BLaER1 treated with 17β-estradiol and CSF1 and Interleukin-3, amounts not matched to agents 10 nM and 100 nM (cell line): ENCODE results near the gene NXF2.
"Not testable (repeated sequence)": the region's sequence is repeated elsewhere in the genome, so short reads cannot be mapped to it uniquely, and the experiment has no call there.

ENCODE experiments used
- H3K27ac ChIP-seq, 11 experiments: shearing (Covaris generic); formaldehyde crosslinking; 2 replicates each; pipeline ENCODE4 v1.8.1; 2022
- H3K27me3 ChIP-seq, 11 experiments: shearing (Covaris generic); formaldehyde crosslinking; 2 replicates each; pipeline ENCODE4 v1.8.1; 2022
- H3K36me3 ChIP-seq, 11 experiments: shearing (Covaris generic); formaldehyde crosslinking; 2 replicates each; pipeline ENCODE4 v1.8.1; 2022
- H3K4me1 ChIP-seq, 10 experiments: shearing (Covaris generic); formaldehyde crosslinking; 2 replicates each; pipeline ENCODE4 v1.8.1; 2022
- H3K4me2 ChIP-seq, 11 experiments: shearing (Covaris generic); formaldehyde crosslinking; 2 replicates each; pipeline ENCODE4 v1.8.1; 2022
- H3K4me3 ChIP-seq, 10 experiments: shearing (Covaris generic); formaldehyde crosslinking; 2 replicates each; pipeline ENCODE4 v1.8.1; 2022
- H3K9ac ChIP-seq, 11 experiments: shearing (Covaris generic); formaldehyde crosslinking; 2 replicates each; pipeline ENCODE4 v1.8.1; 2022
- H3K9me3 ChIP-seq, 11 experiments: shearing (Covaris generic); formaldehyde crosslinking; replicated peaks in 1 of 11; 2 replicates each; pipeline ENCODE4 v1.8.1; 2022
- H4K20me1 ChIP-seq, 11 experiments: shearing (Covaris generic); formaldehyde crosslinking; 2 replicates each; pipeline ENCODE4 v1.8.1; 2022
- Cebpa-rat ChIP-seq, 11 experiments: shearing (Covaris generic); IDR thresholded peaks; 2 replicates each; pipeline ENCODE4 v1.8.1; 2022

NXF2 gene

GRCh38 chrX:102246893-102247292 is at the start of gene NXF2:
TSS of gene NXF2 (plus strand) at chrX:102247167. CDS start at chrX:102307079, 59,912 bp downstream.
- H3K36me3 ChIP-seq, H4K20me1 ChIP-seq, H3K27ac ChIP-seq, H3K4me3 ChIP-seq, H3K4me2 ChIP-seq, H3K4me1 ChIP-seq, H3K27me3 ChIP-seq, H3K9ac ChIP-seq, H3K9me3 ChIP-seq: not testable (repeated sequence)

GRCh38 chrX:102207940-102208339 is 39.0 kb upstream of the NXF2 start:
- H3K36me3 ChIP-seq, H4K20me1 ChIP-seq, H3K4me2 ChIP-seq, H3K9ac ChIP-seq, H3K4me1 ChIP-seq, H3K27ac ChIP-seq, H3K9me3 ChIP-seq, H3K27me3 ChIP-seq, H3K4me3 ChIP-seq: not testable (repeated sequence)

- H4K20me1 ChIP-seq, H3K27me3 ChIP-seq, H3K36me3 ChIP-seq, H3K9me3 ChIP-seq, H3K9ac ChIP-seq, H3K4me3 ChIP-seq, H3K27ac ChIP-seq, H3K4me2 ChIP-seq, H3K4me1 ChIP-seq: not testable (repeated sequence)
These were observed 32.0 kb upstream of the NXF2 start, which contains the start of gene TCP11X1 for GRCh38 chrX:102214986-102215385. TSS of gene TCP11X1 (plus strand) at chrX:102215301.

- not testable (repeated sequence) for H3K36me3 ChIP-seq, H3K4me2 ChIP-seq, H3K4me3 ChIP-seq, H3K9me3 ChIP-seq, H3K27me3 ChIP-seq, H4K20me1 ChIP-seq, H3K27ac ChIP-seq, H3K9ac ChIP-seq, H3K4me1 ChIP-seq
These were observed 30.5 kb upstream of the NXF2 start for GRCh38 chrX:102216497-102216896.

- not testable (repeated sequence) for H3K4me1 ChIP-seq, H3K4me2 ChIP-seq, H3K36me3 ChIP-seq, H3K9me3 ChIP-seq, H3K9ac ChIP-seq, H3K27ac ChIP-seq, H4K20me1 ChIP-seq, H3K4me3 ChIP-seq, H3K27me3 ChIP-seq
These were observed 11.3 kb upstream of the NXF2 start for GRCh38 chrX:102235678-102236077.

GRCh38 chrX:102240265-102240664 is 6.7 kb upstream of the NXF2 start:
- not testable (repeated sequence) for H3K36me3 ChIP-seq, H4K20me1 ChIP-seq, H3K27me3 ChIP-seq, H3K27ac ChIP-seq, H3K4me3 ChIP-seq, H3K4me2 ChIP-seq, H3K4me1 ChIP-seq, H3K9me3 ChIP-seq, H3K9ac ChIP-seq

- not testable (repeated sequence) for H3K27me3 ChIP-seq, H3K4me3 ChIP-seq, H3K9me3 ChIP-seq, H3K4me2 ChIP-seq, H3K4me1 ChIP-seq, H4K20me1 ChIP-seq, H3K9ac ChIP-seq, H3K27ac ChIP-seq, H3K36me3 ChIP-seq
These were observed 25.3 kb downstream of the NXF2 start for GRCh38 chrX:102272231-102272630.

- H3K4me3 ChIP-seq, result no peak overlapping the region
- H3K27ac ChIP-seq, result peak overlapping the region in 1 of 11 experiments; percentile 43; a peak in 1 of 22 replicates
- H3K4me1 ChIP-seq, result peaks cover 8 to 20% (median 17%) of the 10 kb centered on the region in 10 experiments
- no peaks in the 10 kb centered on the region; a peak in 1 of 22 replicates for H3K27me3 ChIP-seq
- no peaks in the 10 kb centered on the region for H3K36me3 ChIP-seq
- H4K20me1 ChIP-seq, result no peaks in the 10 kb centered on the region; a peak in 1 of 22 replicates
- TF ChIP-seq Cebpa-rat (IDR thresholded peaks at IDR 0.05), result no peak
- peaks cover 0 to 12% (median 5%) of the 10 kb centered on the region in 11 experiments; a peak in 11 of 22 replicates for H3K9me3 ChIP-seq
- no peak overlapping the region for H3K9ac ChIP-seq
- peak overlapping the region in 2 of 11 experiments; percentile 41 to 47; a peak in 2 of 22 replicates for H3K4me2 ChIP-seq
These were observed 91.2 kb downstream of the NXF2 start for GRCh38 chrX:102338162-102338561.

- TF ChIP-seq Cebpa-rat (IDR thresholded peaks at IDR 0.05), result no peak
- Histone ChIP-seq H3K9ac (peak overlapping the region in 3 of 11 experiments; percentile 14 to 26 (median 21); a peak in 3 of 22 replicates), H3K4me2 (peak overlapping the region; percentile 26 to 72 (median 56); a peak in 21 of 22 replicates), H3K9me3 (peaks cover 0 to 12% (median 5%) of the 10 kb centered on the region in 11 experiments; a peak in 11 of 22 replicates), H3K27ac (peak overlapping the region in 4 of 11 experiments; percentile 18 to 43 (median 30); a peak in 8 of 22 replicates), H4K20me1 (no peaks in the 10 kb centered on the region; a peak in 1 of 22 replicates), H3K4me1 (peaks cover 8 to 20% (median 17%) of the 10 kb centered on the region in 10 experiments), H3K36me3 (no peaks in the 10 kb centered on the region), H3K4me3 (peak overlapping the region in 2 of 10 experiments; percentile 11 to 15; a peak in 2 of 20 replicates), H3K27me3 (no peaks in the 10 kb centered on the region; a peak in 1 of 22 replicates)
These were observed 92.6 kb downstream of the NXF2 start for GRCh38 chrX:102339312-102340298.

GRCh38 chrX:102341867-102342266 is 94.9 kb downstream of the NXF2 start:
- Histone ChIP-seq H3K9ac (no peak overlapping the region), H3K4me3 (no peak overlapping the region), H3K36me3 (no peaks in the 10 kb centered on the region), H3K9me3 (peaks cover 0 to 12% (median 5%) of the 10 kb centered on the region in 11 experiments; a peak in 11 of 22 replicates), H3K4me1 (peaks cover 8 to 20% (median 17%) of the 10 kb centered on the region in 10 experiments), H4K20me1 (no peaks in the 10 kb centered on the region; a peak in 1 of 22 replicates), H3K4me2 (no peak overlapping the region), H3K27me3 (no peaks in the 10 kb centered on the region; a peak in 1 of 22 replicates), H3K27ac (no peak overlapping the region)
- no peak for TF ChIP-seq Cebpa-rat (IDR thresholded peaks at IDR 0.05)
